Keratinocyte (primary cell): ENCODE measurements around the gene TMEM42. TPM values are rescaled to one million over a fixed set of nuclear protein-coding genes. Genes with fewer than 3 reads are reported as not detected.

Experiments used
- DNase-seq: peaks from one replicate; pipeline ENCODE4 v3.0.0-alpha.2; 2011; ENCODE audit warnings: low read depth, missing footprints, low spot score
- FAIRE-seq: peaks from 2 replicates; lab custom pipeline; 2011; peaks lifted over from hg19 to GRCh38; lab: Jason Lieb, UNC
- H2AFZ ChIP-seq: 2 replicates; pipeline ENCODE4 v1.6.0; 2012; ENCODE audit warnings: low read length, control low read depth, inconsistent platforms; ENCODE audit not compliant: control insufficient read depth
- H3K27ac ChIP-seq: 2 replicates; pipeline ENCODE4 v1.5.1; 2011; ENCODE audit warnings: low read length; ENCODE audit not compliant: control insufficient read depth, insufficient read depth
- H3K27me3 ChIP-seq: 3 replicates; pipeline ENCODE4 v1.6.0; 2011; ENCODE audit warnings: low read length; ENCODE audit not compliant: control insufficient read depth, insufficient read depth; ENCODE audit errors: extremely low read depth
- H3K36me3 ChIP-seq, 2 experiments: 2 replicates in 1 of 2; 3 replicates in 1 of 2; pipeline ENCODE4 v1.5.1; 2011; ENCODE audit warnings: low read length in 2 of 2, mild to moderate bottlenecking in 1 of 2; ENCODE audit not compliant: control insufficient read depth in 2 of 2, insufficient read depth in 2 of 2; ENCODE audit errors: extremely low read depth in 1 of 2
- H3K4me1 ChIP-seq: 3 replicates; pipeline ENCODE4 v1.5.1; 2011; ENCODE audit warnings: low read length; ENCODE audit not compliant: control insufficient read depth, insufficient read depth; ENCODE audit errors: extremely low read depth
- H3K4me2 ChIP-seq: 3 replicates; pipeline ENCODE4 v1.6.0; 2011; ENCODE audit warnings: low read depth, low read length; ENCODE audit not compliant: control insufficient read depth, insufficient read depth; ENCODE audit errors: extremely low read depth
- H3K4me3 ChIP-seq, 3 experiments: fragments of 200-600 bp in 1 of 3; sonication (generic) in 1 of 3; 2 replicates in 2 of 3; 3 replicates in 1 of 3; pipeline ENCODE4 v1.5.1; 2011 to 2016; ENCODE audit warnings: low read length in 3 of 3, mild to moderate bottlenecking in 3 of 3, control low read depth in 2 of 3, inconsistent platforms in 1 of 3, low read depth in 1 of 3, mixed read lengths in 1 of 3, mixed run types in 1 of 3, moderate library complexity in 1 of 3; ENCODE audit not compliant: control insufficient read depth in 2 of 3, insufficient read depth in 2 of 3; ENCODE audit errors: extremely low read depth in 1 of 3
- H3K79me2 ChIP-seq: 2 replicates; pipeline ENCODE4 v1.6.0; 2012; ENCODE audit warnings: low read length; ENCODE audit not compliant: control insufficient read depth, insufficient read depth
- H3K9ac ChIP-seq: 3 replicates; pipeline ENCODE4 v1.6.0; 2011; ENCODE audit warnings: low read length; ENCODE audit not compliant: control insufficient read depth, insufficient read depth; ENCODE audit errors: extremely low read depth
- H3K9me1 ChIP-seq: 3 replicates; pipeline ENCODE4 v1.6.0; 2011; ENCODE audit warnings: low read length; ENCODE audit not compliant: control insufficient read depth, insufficient read depth; ENCODE audit errors: extremely low read depth
- H3K9me3 ChIP-seq: 2 replicates; pipeline ENCODE4 v1.5.1; 2012; ENCODE audit warnings: low read depth, low read length; ENCODE audit not compliant: control insufficient read depth
- H4K20me1 ChIP-seq: 3 replicates; pipeline ENCODE4 v1.6.0; 2011; ENCODE audit warnings: low read length; ENCODE audit not compliant: control insufficient read depth, insufficient read depth; ENCODE audit errors: extremely low read depth
- EZH2 ChIP-seq: IDR thresholded peaks from one replicate; pipeline ENCODE4 v1.6.1; 2012; ENCODE audit warnings: inconsistent platforms, mild to moderate bottlenecking, low read length, moderate library complexity
- dilution Hi-C: fragments of 300-500 bp; cut with MboI; formaldehyde crosslinking; loops from one replicate; pipeline ENCODE4 v1.7.0; 2020; ENCODE audit warnings: low sequenced_read_pairs; ENCODE audit not compliant: extremely low pct_ligation_motif_present
- polyA plus RNA-seq, 5 experiments: library from polyadenylated mRNA; depleted of rRNA in 3 of 5; stranded (reverse) in 3 of 5; stranded (forward) in 1 of 5; unstranded in 1 of 5; fragments of >200 nt; gene quantifications; 1 replicate in 1 of 5; 2 replicates in 3 of 5; 3 replicates in 1 of 5; pipeline versions ENCODE4 v1.2.1 to v1.2.3, GENCODE V29; 2011 to 2012; ENCODE audit warnings: missing spikeins in 2 of 5, low read depth in 1 of 5, low replicate concordance in 1 of 5
- TF ChIP-seq, protein P1 (sequence below), 3 experiments: IDR thresholded peaks in 1 of 3; conservative IDR thresholded peaks in 1 of 3; optimal IDR thresholded peaks in 1 of 3; 2 replicates in 2 of 3; 3 replicates in 1 of 3; pipeline versions ENCODE3 to v1.5.1; 2011; ENCODE audit warnings: low read length in 3 of 3, mild to moderate bottlenecking in 3 of 3, moderate library complexity in 2 of 3, control low read depth in 1 of 3, inconsistent platforms in 1 of 3; ENCODE audit not compliant: insufficient read depth in 2 of 3; ENCODE audit errors: extremely low read depth in 1 of 3

TMEM42 gene
- polyA plus RNA-seq, 1 donor (not counting 4 experiments of a cell fraction or from before 2014, with no cell fraction given), result 19.5 TPM

DNA sequence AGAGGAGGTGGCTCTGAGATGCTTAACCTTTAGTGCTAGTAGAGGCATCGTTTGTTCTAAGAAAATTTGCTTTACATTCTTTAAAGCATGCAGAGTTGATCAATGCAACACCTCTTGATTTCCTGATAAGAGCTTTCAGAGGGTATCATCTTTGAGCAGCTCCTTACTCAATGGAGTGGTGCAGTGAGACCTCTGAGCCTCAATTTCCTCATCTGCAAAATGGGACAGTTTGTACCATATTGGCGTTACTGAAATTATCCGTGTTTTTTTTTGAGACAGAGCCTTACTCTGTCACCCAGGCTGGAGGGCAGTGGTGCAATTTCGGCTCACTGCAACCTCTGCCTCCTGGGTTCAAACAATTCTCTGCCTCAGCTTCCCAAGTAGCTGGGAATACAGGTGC, 1.6 kb upstream of the TMEM42 start:
- no peak overlapping the region for H2AFZ ChIP-seq
- FAIRE-seq, result no peak
- H3K27me3 ChIP-seq, result no peaks in the 10 kb centered on the region
- no peak overlapping the region for H3K4me3 ChIP-seq
- no peak overlapping the region for H3K4me2 ChIP-seq
- H3K9me3 ChIP-seq, result no peaks in the 10 kb centered on the region
- no peaks in the 10 kb centered on the region for H4K20me1 ChIP-seq
- no peak for DNase-seq
- H3K9me1 ChIP-seq, result no peaks in the 10 kb centered on the region
- dilution Hi-C loops, result no loop called here
- H3K79me2 ChIP-seq, result no peaks in the 10 kb centered on the region
- H3K4me1 ChIP-seq, result peaks cover 10% of the 10 kb centered on the region
- no peak overlapping the region for H3K9ac ChIP-seq
- H3K36me3 ChIP-seq, result peaks cover 0 to 3% of the 10 kb centered on the region in 2 experiments
- H3K27ac ChIP-seq, result no peak overlapping the region
- TF ChIP-seq, protein P1, sequence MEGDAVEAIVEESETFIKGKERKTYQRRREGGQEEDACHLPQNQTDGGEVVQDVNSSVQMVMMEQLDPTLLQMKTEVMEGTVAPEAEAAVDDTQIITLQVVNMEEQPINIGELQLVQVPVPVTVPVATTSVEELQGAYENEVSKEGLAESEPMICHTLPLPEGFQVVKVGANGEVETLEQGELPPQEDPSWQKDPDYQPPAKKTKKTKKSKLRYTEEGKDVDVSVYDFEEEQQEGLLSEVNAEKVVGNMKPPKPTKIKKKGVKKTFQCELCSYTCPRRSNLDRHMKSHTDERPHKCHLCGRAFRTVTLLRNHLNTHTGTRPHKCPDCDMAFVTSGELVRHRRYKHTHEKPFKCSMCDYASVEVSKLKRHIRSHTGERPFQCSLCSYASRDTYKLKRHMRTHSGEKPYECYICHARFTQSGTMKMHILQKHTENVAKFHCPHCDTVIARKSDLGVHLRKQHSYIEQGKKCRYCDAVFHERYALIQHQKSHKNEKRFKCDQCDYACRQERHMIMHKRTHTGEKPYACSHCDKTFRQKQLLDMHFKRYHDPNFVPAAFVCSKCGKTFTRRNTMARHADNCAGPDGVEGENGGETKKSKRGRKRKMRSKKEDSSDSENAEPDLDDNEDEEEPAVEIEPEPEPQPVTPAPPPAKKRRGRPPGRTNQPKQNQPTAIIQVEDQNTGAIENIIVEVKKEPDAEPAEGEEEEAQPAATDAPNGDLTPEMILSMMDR (optimal IDR thresholded peaks at IDR 0.05 in 1 of 3, IDR thresholded peaks at IDR 0.05 in 1 of 3, conservative IDR thresholded peaks at IDR 0.05 in 1 of 3; ENCODE audit: extremely low read depth in 1 of 3, insufficient read depth in 2 of 3, low read length in 3 of 3), result no peak
- TF ChIP-seq EZH2, result no peak

DNA sequence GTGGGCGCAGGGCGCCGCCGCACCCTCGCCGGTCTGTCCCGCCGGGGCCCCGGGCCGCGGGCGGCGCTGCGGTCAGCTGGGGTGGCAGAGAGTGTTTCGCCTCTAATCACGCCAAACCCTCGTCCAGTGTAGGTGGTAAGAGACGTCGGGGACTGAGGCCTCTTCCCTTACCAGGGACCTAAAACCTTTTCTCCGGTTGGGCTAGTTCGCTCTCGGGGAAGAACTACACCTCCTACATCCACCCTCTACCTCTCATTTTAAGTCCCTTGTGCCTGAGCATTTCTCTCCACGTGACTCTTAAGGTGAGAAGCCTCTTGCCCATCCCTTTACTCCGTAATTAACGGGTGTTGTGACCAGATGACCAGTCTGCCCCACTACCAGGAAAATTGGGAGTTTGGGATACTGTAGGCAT, 520 bp downstream of the TMEM42 start:
- H3K4me1 ChIP-seq, result peaks cover 10% of the 10 kb centered on the region
- FAIRE-seq (peak; percentile 86), DNase-seq (no peak)
- no peak for TF ChIP-seq EZH2
- TF ChIP-seq, protein P1 (optimal IDR thresholded peaks at IDR 0.05 in 1 of 3, IDR thresholded peaks at IDR 0.05 in 1 of 3, conservative IDR thresholded peaks at IDR 0.05 in 1 of 3; ENCODE audit: extremely low read depth in 1 of 3, insufficient read depth in 2 of 3, low read length in 3 of 3), result peak in 1 of 3 experiments; percentile 2
- H3K36me3 ChIP-seq, result peaks cover 2 to 8% of the 10 kb centered on the region in 2 experiments
- no peaks in the 10 kb centered on the region for H3K79me2 ChIP-seq
- peak overlapping the region; percentile 80 for H3K9ac ChIP-seq
- H3K4me3 ChIP-seq, result peak overlapping the region; percentile 43 to 71 (median 44)
- H3K27me3 ChIP-seq, result no peaks in the 10 kb centered on the region
- H2AFZ ChIP-seq, result peak overlapping the region; percentile 81
- no peaks in the 10 kb centered on the region for H3K9me1 ChIP-seq
- no peaks in the 10 kb centered on the region for H3K9me3 ChIP-seq
- H4K20me1 ChIP-seq, result no peaks in the 10 kb centered on the region
- H3K27ac ChIP-seq, result peak overlapping the region; percentile 61
- H3K4me2 ChIP-seq, result peak overlapping the region; percentile 90
- dilution Hi-C loops, result no loop called here
